OCI-LY1 (cell line): ENCODE results near the gene CTU1.

Experiments
- H2AFZ ChIP-seq: fragments of 200-600 bp; sonication (generic), shearing (Covaris generic); 2 replicates; pipeline ENCODE4 v1.6.0; 2014; ENCODE audit warnings: antibody characterized with exemption, mild to moderate bottlenecking, low read length
- H3F3A ChIP-seq: fragments of 200-600 bp; sonication (generic), shearing (Covaris generic); 2 replicates; pipeline ENCODE4 v1.6.0; 2014; ENCODE audit warnings: mild to moderate bottlenecking, antibody characterized with exemption, low read length, moderate library complexity; ENCODE audit not compliant: insufficient read depth
- H3K27ac ChIP-seq: fragments of 200-600 bp; sonication (generic); 2 replicates; pipeline ENCODE4 v1.5.1; 2014; ENCODE audit warnings: low read length, mixed run types, mild to moderate bottlenecking, low read depth; ENCODE audit not compliant: poor library complexity, severe bottlenecking
- H3K27me3 ChIP-seq: fragments of 200-600 bp; sonication (generic); 2 replicates; pipeline ENCODE4 v1.6.0; 2014; ENCODE audit warnings: antibody characterized with exemption, mild to moderate bottlenecking, low read length, moderate library complexity; ENCODE audit not compliant: insufficient read depth
- H3K36me3 ChIP-seq: fragments of 200-600 bp; sonication (generic); 2 replicates; pipeline ENCODE4 v1.6.1; 2014; ENCODE audit warnings: mild to moderate bottlenecking, antibody characterized with exemption, low read length, moderate library complexity, mixed read lengths; ENCODE audit not compliant: insufficient read depth
- H3K4me1 ChIP-seq: fragments of 200-600 bp; sonication (generic); 2 replicates; pipeline ENCODE4 v1.5.1; 2014; ENCODE audit warnings: mild to moderate bottlenecking, low read length, moderate library complexity; ENCODE audit not compliant: insufficient read depth, severe bottlenecking
- H3K4me2 ChIP-seq: fragments of 200-600 bp; sonication (generic), shearing (Covaris generic); 2 replicates; pipeline ENCODE4 v1.6.1; 2014; ENCODE audit warnings: low read length
- H3K4me3 ChIP-seq: fragments of 200-600 bp; sonication (generic); 2 replicates; pipeline ENCODE4 v1.5.1; 2014; ENCODE audit warnings: low read length, low read depth, mild to moderate bottlenecking, mixed read lengths; ENCODE audit not compliant: poor library complexity, severe bottlenecking
- H3K79me2 ChIP-seq: fragments of 200-600 bp; shearing (Covaris generic); 2 replicates; pipeline ENCODE4 v1.6.1; 2016; ENCODE audit warnings: mixed run types, low read length, mixed read lengths; ENCODE audit not compliant: insufficient read depth
- H3K9ac ChIP-seq: fragments of 200-600 bp; sonication (generic), shearing (Covaris generic); 2 replicates; pipeline ENCODE4 v1.6.1; 2014; ENCODE audit warnings: mild to moderate bottlenecking, low read length, mixed read lengths
- H3K9me2 ChIP-seq: fragments of 200-600 bp; sonication (generic), shearing (Covaris generic); 2 replicates; pipeline ENCODE4 v1.6.1; 2014; ENCODE audit warnings: low read depth, mild to moderate bottlenecking, low read length, mixed read lengths
- H3K9me3 ChIP-seq: fragments of 200-600 bp; shearing (Covaris generic); 2 replicates; pipeline ENCODE4 v1.6.1; 2014; ENCODE audit warnings: low read length, mixed read lengths
- H4K20me1 ChIP-seq: fragments of 200-600 bp; sonication (generic), shearing (Covaris generic); 2 replicates; pipeline ENCODE4 v1.6.0; 2016; ENCODE audit warnings: mild to moderate bottlenecking, low read length; ENCODE audit not compliant: insufficient read depth
- EZH2 ChIP-seq: fragments of 200-600 bp; sonication (generic), shearing (Covaris generic); IDR thresholded peaks from 2 replicates; pipeline ENCODE4 v1.8.0; 2017; ENCODE audit warnings: borderline replicate concordance, mixed run types, mild to moderate bottlenecking, antibody characterized with exemption, low read length, moderate library complexity, mixed read lengths
- TF ChIP-seq, protein P1 (sequence below): fragments of 200-600 bp; sonication (generic), shearing (Covaris generic); IDR thresholded peaks from 2 replicates; pipeline ENCODE4 v1.5.1; 2017; ENCODE audit warnings: mild to moderate bottlenecking, antibody characterized with exemption, low read length, moderate library complexity, mixed read lengths

The CTU1 gene

GRCh38 chr19:51091895-51092873 lies 16.0 kb downstream of the CTU1 start:
- H3K36me3 ChIP-seq = no peaks in the 10 kb centered on the region; the same call in 1 of the 2 replicates
- no peaks in the 10 kb centered on the region for H4K20me1 ChIP-seq
- no peaks in the 10 kb centered on the region for H3K9me3 ChIP-seq
- H3K9ac ChIP-seq = no peak overlapping the region
- H3K4me2 ChIP-seq = no peak overlapping the region
- no peak overlapping the region for H3K4me3 ChIP-seq
- no peaks in the 10 kb centered on the region for H3K9me2 ChIP-seq
- H3F3A ChIP-seq = no peaks in the 10 kb centered on the region
- H3K79me2 ChIP-seq = no peaks in the 10 kb centered on the region
- TF ChIP-seq EZH2 = no peak
- TF ChIP-seq, protein P1, sequence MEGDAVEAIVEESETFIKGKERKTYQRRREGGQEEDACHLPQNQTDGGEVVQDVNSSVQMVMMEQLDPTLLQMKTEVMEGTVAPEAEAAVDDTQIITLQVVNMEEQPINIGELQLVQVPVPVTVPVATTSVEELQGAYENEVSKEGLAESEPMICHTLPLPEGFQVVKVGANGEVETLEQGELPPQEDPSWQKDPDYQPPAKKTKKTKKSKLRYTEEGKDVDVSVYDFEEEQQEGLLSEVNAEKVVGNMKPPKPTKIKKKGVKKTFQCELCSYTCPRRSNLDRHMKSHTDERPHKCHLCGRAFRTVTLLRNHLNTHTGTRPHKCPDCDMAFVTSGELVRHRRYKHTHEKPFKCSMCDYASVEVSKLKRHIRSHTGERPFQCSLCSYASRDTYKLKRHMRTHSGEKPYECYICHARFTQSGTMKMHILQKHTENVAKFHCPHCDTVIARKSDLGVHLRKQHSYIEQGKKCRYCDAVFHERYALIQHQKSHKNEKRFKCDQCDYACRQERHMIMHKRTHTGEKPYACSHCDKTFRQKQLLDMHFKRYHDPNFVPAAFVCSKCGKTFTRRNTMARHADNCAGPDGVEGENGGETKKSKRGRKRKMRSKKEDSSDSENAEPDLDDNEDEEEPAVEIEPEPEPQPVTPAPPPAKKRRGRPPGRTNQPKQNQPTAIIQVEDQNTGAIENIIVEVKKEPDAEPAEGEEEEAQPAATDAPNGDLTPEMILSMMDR = no peak
- H3K27me3 ChIP-seq = no peaks in the 10 kb centered on the region
- H3K4me1 ChIP-seq = no peaks in the 10 kb centered on the region
- H3K27ac ChIP-seq = no peak overlapping the region
- H2AFZ ChIP-seq = no peak overlapping the region

DNA sequence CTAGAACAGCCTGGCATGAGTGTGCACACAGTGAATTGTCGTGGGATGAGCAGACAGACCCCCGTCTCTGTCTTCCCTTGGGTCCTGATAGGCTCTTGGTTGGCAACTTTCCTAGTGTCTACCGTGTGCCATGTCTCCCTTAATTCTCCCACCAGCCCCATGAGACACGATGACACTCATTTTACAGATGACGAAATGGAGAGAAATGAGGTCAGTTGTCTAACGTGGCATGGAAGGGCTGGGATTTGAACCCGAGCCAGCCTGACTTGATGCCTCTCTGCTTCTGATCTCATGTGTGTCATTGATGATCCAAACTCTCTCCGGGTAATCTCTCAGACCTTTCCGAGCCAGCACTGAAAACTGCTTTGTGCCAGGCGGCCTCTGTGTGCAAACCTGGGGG lies 17.1 kb downstream of the CTU1 start:
- H3K4me1 ChIP-seq = no peaks in the 10 kb centered on the region
- no peaks in the 10 kb centered on the region for H3K9me2 ChIP-seq
- TF ChIP-seq, protein P1 = no peak
- no peak for TF ChIP-seq EZH2
- H3K36me3 ChIP-seq = no peaks in the 10 kb centered on the region; the same call in 1 of the 2 replicates
- no peak overlapping the region for H2AFZ ChIP-seq
- H3F3A ChIP-seq = no peaks in the 10 kb centered on the region
- no peak overlapping the region for H3K4me2 ChIP-seq
- H4K20me1 ChIP-seq = no peaks in the 10 kb centered on the region
- no peaks in the 10 kb centered on the region for H3K27me3 ChIP-seq
- H3K79me2 ChIP-seq = no peaks in the 10 kb centered on the region
- no peak overlapping the region for H3K4me3 ChIP-seq
- H3K27ac ChIP-seq = no peak overlapping the region
- no peaks in the 10 kb centered on the region for H3K9me3 ChIP-seq
- H3K9ac ChIP-seq = no peak overlapping the region

- Histone ChIP-seq H3K36me3 (no peaks in the 10 kb centered on the region; the same call in 1 of the 2 replicates), H3K4me3 (no peak overlapping the region), H4K20me1 (no peaks in the 10 kb centered on the region), H3K4me2 (no peak overlapping the region), H2AFZ (no peak overlapping the region), H3K9ac (no peak overlapping the region), H3K9me3 (no peaks in the 10 kb centered on the region), H3K9me2 (no peaks in the 10 kb centered on the region), H3F3A (no peaks in the 10 kb centered on the region), H3K27ac (no peak overlapping the region), H3K27me3 (no peaks in the 10 kb centered on the region), H3K4me1 (no peaks in the 10 kb centered on the region), H3K79me2 (no peaks in the 10 kb centered on the region)
- TF ChIP-seq, protein P1 = no peak
- TF ChIP-seq EZH2 = no peak
Observed at GRCh38 chr19:51090471-51090870, 17.7 kb downstream of the CTU1 start.
